Endothelial cell of umbilical vein (primary cell): ENCODE results near the gene HBA2.

Experiments used
- CTCF ChIP-seq, 2 donors: IDR thresholded peaks; 1 replicate in 1 of 2; 2 replicates in 1 of 2; pipeline ENCODE4 v1.5.1; 2011; ENCODE audit warnings: low read length in 2 of 2, mild to moderate bottlenecking in 2 of 2, moderate library complexity in 2 of 2, control low read depth in 1 of 2, inconsistent platforms in 1 of 2, low read depth in 1 of 2; ENCODE audit not compliant: insufficient read depth in 1 of 2; ENCODE audit errors: extremely low read depth in 1 of 2
- POLR2A ChIP-seq: IDR thresholded peaks from 2 replicates; pipeline ENCODE4 v1.6.1; 2012; ENCODE audit warnings: low read depth, mild to moderate bottlenecking, control low read depth, low read length
- POLR2AphosphoS5 ChIP-seq: IDR thresholded peaks from 2 replicates; pipeline ENCODE4 v1.6.1; 2012; ENCODE audit warnings: low read depth, mild to moderate bottlenecking, control low read depth, low read length, moderate library complexity; ENCODE audit not compliant: insufficient read depth
- TF ChIP-seq, protein P1 (sequence below): IDR thresholded peaks from 2 replicates; pipeline ENCODE4 v1.6.1; 2011; ENCODE audit not compliant: insufficient read depth, insufficient read length

- no peak for TF ChIP-seq CTCF (IDR thresholded peaks at IDR 0.05; ENCODE audit: extremely low read depth in 1 of 2, insufficient read depth in 1 of 2, low read depth in 1 of 2, low read length in 2 of 2)
- no peak for TF ChIP-seq POLR2A
- TF ChIP-seq, protein P1, sequence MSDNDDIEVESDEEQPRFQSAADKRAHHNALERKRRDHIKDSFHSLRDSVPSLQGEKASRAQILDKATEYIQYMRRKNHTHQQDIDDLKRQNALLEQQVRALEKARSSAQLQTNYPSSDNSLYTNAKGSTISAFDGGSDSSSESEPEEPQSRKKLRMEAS, result no peak
- TF ChIP-seq POLR2AphosphoS5, result no peak
Measured at GRCh38 chr16:149024-149660, 23.5 kb upstream of the HBA2 start.
